Measurements from ENCODE around the gene TMIGD2. TPM values are rescaled to one million over a fixed set of nuclear protein-coding genes. Genes with fewer than 3 reads are reported as not detected.
"Not testable (repeated sequence)": the region's sequence is repeated elsewhere in the genome, so short reads cannot be mapped to it uniquely, and the experiment has no call there.

TMIGD2 gene
- total RNA-seq, 1 experiment from 2014 or later: not detected

DNA sequence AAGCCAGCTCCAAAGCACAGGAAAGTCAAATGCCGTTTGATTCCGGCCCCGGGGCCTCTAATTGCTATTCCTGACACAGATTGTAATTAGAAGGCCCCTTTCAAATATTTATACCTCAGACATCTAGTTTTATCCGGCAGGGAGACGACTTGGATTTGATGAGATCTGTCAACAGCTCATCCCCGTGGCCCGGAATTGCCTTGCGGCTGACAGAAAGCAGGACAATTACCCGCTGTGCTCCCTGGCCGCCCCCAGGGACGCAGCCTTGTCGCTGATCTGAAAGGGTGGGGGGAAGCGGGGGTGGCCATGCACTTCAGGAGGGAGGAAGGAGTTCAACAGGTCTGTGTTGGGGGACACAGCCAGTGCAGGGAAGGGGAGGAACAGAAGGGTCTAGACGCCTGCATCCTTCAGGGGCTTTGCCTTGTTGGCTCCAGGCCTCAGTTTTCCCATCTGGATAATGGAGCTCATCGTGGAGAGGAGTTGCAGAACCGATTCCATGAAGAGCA is 24.9 kb downstream of the TMIGD2 start:
- no TSS peak for BruUV-seq (replicated peaks)

DNA sequence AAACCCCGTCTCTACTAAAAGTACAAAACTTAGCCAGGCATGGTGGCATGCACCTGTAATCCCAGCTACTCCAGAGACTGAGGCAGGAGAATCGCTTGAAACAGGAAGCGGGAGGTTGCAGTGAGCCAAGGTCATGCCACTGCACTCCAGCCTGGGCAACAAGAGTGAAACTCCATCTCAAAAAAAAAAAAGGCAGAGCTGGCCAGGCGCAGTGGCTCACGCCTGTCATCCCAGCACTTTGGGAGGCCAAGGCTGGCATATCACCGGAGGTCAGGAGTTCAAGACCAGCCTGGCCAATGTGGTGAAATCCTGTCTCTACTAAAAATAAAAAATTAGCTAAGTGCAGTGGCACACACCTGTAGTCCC is 27.9 kb downstream of the TMIGD2 start:
- H3K27me3 Mint-ChIP-seq (ENCODE audit: insufficient read depth, unreplicated experiment); POLR2A ChIA-PET; H3K4me3 ChIP-seq (ENCODE audit: low read depth, low read length); H3K27ac Mint-ChIP-seq (ENCODE audit: unreplicated experiment); H3K4me3 Mint-ChIP-seq (ENCODE audit: unreplicated experiment); H3K9me3 Mint-ChIP-seq (ENCODE audit: unreplicated experiment); BruUV-seq (replicated peaks); H3K36me3 ChIP-seq (ENCODE audit: control insufficient read depth, insufficient read depth, low read length); H3K9me3 ChIP-seq; H3K27me3 ChIP-seq (replicated peaks; ENCODE audit: control insufficient read depth, insufficient read depth, low read length); H3K4me1 Mint-ChIP-seq (ENCODE audit: low read depth, unreplicated experiment); H3K36me3 Mint-ChIP-seq (ENCODE audit: insufficient read depth, unreplicated experiment); intact Hi-C loops (cut with micrococcal nuclease; ENCODE audit: unreplicated experiment); H3K4me1 ChIP-seq; DNase-seq: not testable (repeated sequence)
- CTCF ChIA-PET: interaction anchor here (0.7 kb wide), 1 partner anchor 92 kb away, joined by 5 read pairs; no protein-coding TSS in a partner anchor

More for the DNA sequence above, 24.9 kb downstream of the TMIGD2 start:
- no peaks in the 10 kb centered on the region for H3K9me3 ChIP-seq
- 0 out of 2 replicates have a peak, but pooled peaks cover 3% of the 10 kb centered on the region for H3K4me1 ChIP-seq
- no peak for DNase-seq
- no peak overlapping the region for H3K4me3 ChIP-seq (ENCODE audit: low read depth, low read length)
- H3K27ac Mint-ChIP-seq (ENCODE audit: unreplicated experiment): no peak overlapping the region
- peaks cover 7% of the 10 kb centered on the region for H3K4me1 Mint-ChIP-seq (ENCODE audit: low read depth, unreplicated experiment)
- H3K27me3 ChIP-seq (replicated peaks; ENCODE audit: control insufficient read depth, insufficient read depth, low read length): no peaks in the 10 kb centered on the region
- H3K36me3 Mint-ChIP-seq (ENCODE audit: insufficient read depth, unreplicated experiment): no peaks in the 10 kb centered on the region
- intact Hi-C loops (cut with micrococcal nuclease; ENCODE audit: unreplicated experiment): no loop called here
- no peak for TF ChIP-seq CTCF (IDR thresholded peaks at IDR 0.05; ENCODE audit: insufficient read depth in 1 of 2, low read depth in 1 of 2, low read length in 1 of 2, severe bottlenecking in 1 of 2, unreplicated experiment in 1 of 2)
- ChIA-PET CTCF (interaction anchor here (0.9 kb wide), 1 partner anchor 65 kb away, joined by 4 read pairs; no protein-coding TSS in a partner anchor), POLR2A (no interaction called here)
- no peaks in the 10 kb centered on the region for H3K36me3 ChIP-seq (ENCODE audit: control insufficient read depth, insufficient read depth, low read length)
- H3K4me3 Mint-ChIP-seq (ENCODE audit: unreplicated experiment): no peak overlapping the region
- H3K9me3 Mint-ChIP-seq (ENCODE audit: unreplicated experiment): no peaks in the 10 kb centered on the region
- H3K27me3 Mint-ChIP-seq (ENCODE audit: insufficient read depth, unreplicated experiment): peaks cover 7% of the 10 kb centered on the region

GRCh38 chr19:4272894-4273293 is 29.3 kb downstream of the TMIGD2 start:
- Mint-ChIP-seq H3K36me3 (ENCODE audit: insufficient read depth, unreplicated experiment) (no peaks in the 10 kb centered on the region), H3K27ac (ENCODE audit: unreplicated experiment) (no peak overlapping the region)
- intact Hi-C loops (cut with micrococcal nuclease; ENCODE audit: unreplicated experiment): no loop called here

More at GRCh38 chr19:4272894-4273293, 29.3 kb downstream of the TMIGD2 start:
- POLR2A ChIA-PET: no interaction called here
- CTCF ChIA-PET: no interaction called here
- no peaks in the 10 kb centered on the region for H3K4me1 ChIP-seq
- Mint-ChIP-seq H3K27me3 (ENCODE audit: insufficient read depth, unreplicated experiment) (no peaks in the 10 kb centered on the region), H3K4me1 (ENCODE audit: low read depth, unreplicated experiment) (no peaks in the 10 kb centered on the region), H3K9me3 (ENCODE audit: unreplicated experiment) (no peaks in the 10 kb centered on the region), H3K4me3 (ENCODE audit: unreplicated experiment) (no peak overlapping the region)
- no peaks in the 10 kb centered on the region for H3K27me3 ChIP-seq (replicated peaks; ENCODE audit: control insufficient read depth, insufficient read depth, low read length)
- DNase-seq: no peak
- H3K9me3 ChIP-seq: no peaks in the 10 kb centered on the region
- no TSS peak for BruUV-seq (replicated peaks)
- no peak overlapping the region for H3K4me3 ChIP-seq (ENCODE audit: low read depth, low read length)
- H3K36me3 ChIP-seq (ENCODE audit: control insufficient read depth, insufficient read depth, low read length): no peaks in the 10 kb centered on the region
- TF ChIP-seq CTCF (IDR thresholded peaks at IDR 0.05; ENCODE audit: insufficient read depth in 1 of 2, low read depth in 1 of 2, low read length in 1 of 2, severe bottlenecking in 1 of 2, unreplicated experiment in 1 of 2): no peak

Measured in Caco-2 (cell line).